HG02970 (cell line): ENCODE measurements around the gene TNPO1.

Experiments used
- ATAC-seq: cut with Tn5 transposase; IDR thresholded peaks from one replicate; pipeline ENCODE4 v1.9.1; 2021; ENCODE audit warnings: mild to moderate bottlenecking, moderate library complexity, moderate number of reproducible peaks; ENCODE audit not compliant: unreplicated experiment, low FRiP score

TNPO1 gene

GRCh38 chr5:72849546-72849945, 33.1 kb downstream of the TNPO1 start:
- ATAC-seq: no peak

- ATAC-seq: no peak
Observed at GRCh38 chr5:72850113-72850512, 33.7 kb downstream of the TNPO1 start.

GRCh38 chr5:72852356-72852755, 35.9 kb downstream of the TNPO1 start:
- ATAC-seq: no peak

- no peak for ATAC-seq
Observed at GRCh38 chr5:72854419-72854818, 38.0 kb downstream of the TNPO1 start.

GRCh38 chr5:72855821-72856220, 39.4 kb downstream of the TNPO1 start:
- ATAC-seq: no peak

- no peak for ATAC-seq
Observed at GRCh38 chr5:72857396-72857795, 40.9 kb downstream of the TNPO1 start.

- no peak for ATAC-seq
Observed at GRCh38 chr5:72859127-72859526, 42.7 kb downstream of the TNPO1 start.

GRCh38 chr5:72860499-72860898, 44.0 kb downstream of the TNPO1 start:
- ATAC-seq: no peak

GRCh38 chr5:72871366-72872024, 55.0 kb downstream of the TNPO1 start:
- no peak for ATAC-seq

GRCh38 chr5:72878854-72879253, 62.4 kb downstream of the TNPO1 start:
- no peak for ATAC-seq

- ATAC-seq: no peak
Observed at GRCh38 chr5:72882989-72883388, 66.5 kb downstream of the TNPO1 start.

GRCh38 chr5:72883850-72884249, 67.4 kb downstream of the TNPO1 start:
- no peak for ATAC-seq

- no peak for ATAC-seq
Observed at GRCh38 chr5:72884892-72885291, 68.4 kb downstream of the TNPO1 start.

- no peak for ATAC-seq
Observed at GRCh38 chr5:72885824-72886223, 69.4 kb downstream of the TNPO1 start.

GRCh38 chr5:72888595-72888994, 72.1 kb downstream of the TNPO1 start:
- ATAC-seq: no peak

GRCh38 chr5:72889324-72889723, 72.9 kb downstream of the TNPO1 start:
- no peak for ATAC-seq

- ATAC-seq: no peak
Observed at GRCh38 chr5:72892846-72893245, 76.4 kb downstream of the TNPO1 start.

GRCh38 chr5:72895758-72896157, 79.3 kb downstream of the TNPO1 start:
- no peak for ATAC-seq

GRCh38 chr5:72906806-72907205, 90.3 kb downstream of the TNPO1 start:
- no peak for ATAC-seq

- no peak for ATAC-seq
Observed at GRCh38 chr5:72908664-72909063, 92.2 kb downstream of the TNPO1 start.

GRCh38 chr5:72917371-72917776, 100.9 kb downstream of the TNPO1 start:
- ATAC-seq: no peak

- no peak for ATAC-seq
Observed at GRCh38 chr5:72920690-72921502, 104.4 kb downstream of the TNPO1 start.
